ENCODE results near the gene PAPPA. TPM values are rescaled to one million over a fixed set of nuclear protein-coding genes. Genes with fewer than 3 reads are reported as not detected.

The PAPPA gene
- total and polyA plus RNA-seq, 2 of the 8 experiments (the other 6 are each of a cell fraction or from before 2014, with no cell fraction given) = 0.18 to 0.63 TPM

GRCh38 chr9:116286297-116286696 lies 132.7 kb downstream of the PAPPA start:
- no peaks in the 10 kb centered on the region for H3K79me2 ChIP-seq (ENCODE audit: control insufficient read depth in 1 of 2, insufficient read depth in 2 of 2, low read length in 2 of 2)
- no peak overlapping the region for H3K27ac ChIP-seq (ENCODE audit: low read depth, low read length)
- H2BK15ac ChIP-seq (ENCODE audit: low read length) = no peak overlapping the region
- H3K4ac ChIP-seq (replicated peaks; ENCODE audit: insufficient read length, low read depth, low read length) = no peak overlapping the region
- no peak overlapping the region for H3K18ac ChIP-seq (ENCODE audit: extremely low read depth, low read length)
- peak overlapping the region in 1 of 4 experiments; percentile 42; a peak in 4 of 8 replicates for H3K4me3 ChIP-seq (ENCODE audit: extremely low read depth in 1 of 4, insufficient read depth in 2 of 4, low read depth in 3 of 4, low read length in 4 of 4)
- H2BK5ac ChIP-seq (ENCODE audit: low read depth, low read length) = no peak overlapping the region
- no peaks in the 10 kb centered on the region for H3K23me2 ChIP-seq (ENCODE audit: low read depth, low read length)
- H3K23ac ChIP-seq (ENCODE audit: insufficient read length) = no peak overlapping the region
- H3K36me3 ChIP-seq (ENCODE audit: control insufficient read depth in 2 of 4, insufficient read depth in 4 of 4, low read length in 3 of 4) = no peaks in the 10 kb centered on the region
- H3K9me3 ChIP-seq (ENCODE audit: insufficient read depth in 2 of 2, low read depth in 1 of 2, low read length in 1 of 2) = no peaks in the 10 kb centered on the region
- H2BK120ac ChIP-seq (replicated peaks; ENCODE audit: low read depth, low read length) = no peak overlapping the region
- DNase-seq (ENCODE audit: low read depth in 1 of 2, low spot score in 2 of 2) (peak; percentile 68 to 73), FAIRE-seq (peak; percentile 96)
- H3K4me1 ChIP-seq (replicated peaks in 1 of 4; ENCODE audit: control insufficient read depth in 3 of 4, insufficient read depth in 4 of 4, low read length in 3 of 4) = peaks cover 2 to 27% (median 16%) of the 10 kb centered on the region in 4 experiments; a peak in 6 of 7 replicates
- no peak overlapping the region for H4K5ac ChIP-seq (ENCODE audit: insufficient read length, low read depth, low read length)
- H3K79me1 ChIP-seq (ENCODE audit: low read depth, low read length) = no peaks in the 10 kb centered on the region
- H4K20me1 ChIP-seq (replicated peaks in 1 of 2; ENCODE audit: control insufficient read depth in 1 of 2, insufficient read depth in 2 of 2, low read length in 2 of 2) = no peaks in the 10 kb centered on the region
- POLR2A ChIA-PET (ENCODE audit: partially characterized antibody) = interaction anchor here (0.9 to 2.6 kb wide), 4 partner anchors 10 to 47 kb away, joined by 3 to 10 read pairs (median 6); no protein-coding TSS in a partner anchor
- H2BK20ac ChIP-seq (ENCODE audit: low read length) = no peak overlapping the region
- no peak overlapping the region for H3K56ac ChIP-seq (replicated peaks; ENCODE audit: insufficient read length, low read depth, low read length)
- no peak overlapping the region for H2BK12ac ChIP-seq (ENCODE audit: low read depth, low read length)
- no peak overlapping the region for H2AK5ac ChIP-seq (ENCODE audit: low read depth, low read length)
- peak overlapping the region; percentile 18 to 56 for H3K4me2 ChIP-seq (ENCODE audit: insufficient read depth in 1 of 2, low read depth in 2 of 2, low read length in 2 of 2)
- no peak overlapping the region for H2AFZ ChIP-seq (ENCODE audit: low read length)
- H3K9ac ChIP-seq (replicated peaks in 1 of 4; ENCODE audit: extremely low read depth in 1 of 4, low read depth in 3 of 4, low read length in 3 of 4) = no peak overlapping the region
- 1% methylated on average over 9 of the region's 9 CpGs; no CpG with 5 or more reads in 1 of the 2 experiments for WGBS, 2 experiments (ENCODE audit: extremely low coverage in 1 of 2, insufficient coverage in 1 of 2, insufficient read length in 1 of 2, insufficient replicate concordance in 2 of 2, low coverage in 1 of 2, low lambda C conversion rate in 2 of 2, missing lambda C conversion rate in 1 of 2)
- no peak overlapping the region for H4K91ac ChIP-seq (replicated peaks; ENCODE audit: insufficient read length, low read length)
- CTCF ChIA-PET (ENCODE audit: partially characterized antibody) = interaction anchor here (0.6 to 2.9 kb wide), 21 partner anchors 10 to 693 kb away, joined by 3 to 13 read pairs (median 5); partner anchors contain the start of gene PAPPA
- no peak overlapping the region for H3K14ac ChIP-seq (ENCODE audit: insufficient read length)
- no peak overlapping the region for H4K8ac ChIP-seq (ENCODE audit: extremely low read depth, insufficient read depth, low read length)
- peaks cover 4 to 46% (median 35%) of the 10 kb centered on the region in 4 experiments for H3K27me3 ChIP-seq (replicated peaks in 1 of 4; ENCODE audit: control insufficient read depth in 3 of 4, extremely low read depth in 1 of 4, insufficient read depth in 3 of 4, low read length in 3 of 4)
- TF ChIP-seq NANOG (IDR thresholded peaks at IDR 0.05; ENCODE audit: insufficient read depth, low read depth, low read length, poor library complexity, severe bottlenecking) (peak; percentile 99), POLR2A (IDR thresholded peaks at IDR 0.05; ENCODE audit: control extremely low read depth in 1 of 2, low read depth in 2 of 2, low read length in 2 of 2) (no peak), TCF12 (IDR thresholded peaks at IDR 0.05; ENCODE audit: low read depth, low read length) (peak; percentile 82; the same call in 1 of the 2 replicates), USF2 (IDR thresholded peaks at IDR 0.05; ENCODE audit: low read length) (no peak)

All from H1 (cell line).